OCI-LY7 (cell line): ENCODE measurements around the gene XPA. TPM values are rescaled to one million over a fixed set of nuclear protein-coding genes. Genes with fewer than 3 reads are reported as not detected.

Source experiments
- BruUV-seq: library from RNA; stranded (reverse); fragments of 400-500 nt; replicated peaks from 2 replicates; lab custom pipeline; 2021; lab: Mats Ljungman, UMichigan
- CTCF ChIA-PET: fragments of 300-600 bp; sonication (Branson Sonifier 250); formaldehyde crosslinking; loops from one replicate; lab custom pipeline; 2022; ENCODE audit warnings: antibody characterized with exemption; ENCODE audit not compliant: unreplicated experiment; lab: Charles Lee
- POLR2A ChIA-PET: fragments of 300-600 bp; sonication (Branson Sonifier 250); formaldehyde crosslinking; loops from one replicate; lab custom pipeline; 2022; ENCODE audit warnings: antibody characterized with exemption; lab: Charles Lee
- DNase-seq: peaks from one replicate; pipeline ENCODE4 v3.0.0-alpha.2; 2015; ENCODE audit warnings: low spot score
- H2AFZ ChIP-seq: fragments of 200-600 bp; sonication (generic), shearing (Covaris generic); 2 replicates; pipeline ENCODE4 v1.6.1; 2014; ENCODE audit warnings: mild to moderate bottlenecking, antibody characterized with exemption, low read length, moderate library complexity
- H3K27ac ChIP-seq: fragments of 200-600 bp; sonication (generic); 2 replicates; pipeline ENCODE4 v1.5.1; 2014; ENCODE audit warnings: mixed run types, low read depth, mild to moderate bottlenecking, moderate library complexity, low read length, inconsistent platforms; ENCODE audit not compliant: poor library complexity, severe bottlenecking
- H3K36me3 ChIP-seq: fragments of 200-600 bp; sonication (generic); 2 replicates; pipeline ENCODE4 v1.6.1; 2014; ENCODE audit warnings: mild to moderate bottlenecking, antibody characterized with exemption, low read length, moderate library complexity, mixed read lengths; ENCODE audit not compliant: insufficient read depth
- H3K4me1 ChIP-seq: fragments of 200-600 bp; sonication (generic); 2 replicates; pipeline ENCODE4 v1.5.1; 2014; ENCODE audit warnings: mild to moderate bottlenecking, low read length; ENCODE audit not compliant: insufficient read depth, poor library complexity, severe bottlenecking
- H3K4me2 ChIP-seq: fragments of 200-600 bp; sonication (generic); 2 replicates; pipeline ENCODE4 v1.6.1; 2014; ENCODE audit warnings: mild to moderate bottlenecking, low read length
- H3K4me3 ChIP-seq: fragments of 200-600 bp; sonication (generic); 2 replicates; pipeline ENCODE4 v1.5.1; 2014; ENCODE audit warnings: mild to moderate bottlenecking, low read depth, low read length; ENCODE audit not compliant: poor library complexity, severe bottlenecking
- H3K79me2 ChIP-seq: fragments of 200-600 bp; sonication (generic); 2 replicates; pipeline ENCODE4 v1.6.1; 2016; ENCODE audit warnings: low read depth, mild to moderate bottlenecking, low read length, moderate library complexity, mixed read lengths; ENCODE audit not compliant: insufficient read depth
- H3K9me2 ChIP-seq: fragments of 200-600 bp; sonication (generic); 2 replicates; pipeline ENCODE4 v1.6.1; 2016; ENCODE audit warnings: mild to moderate bottlenecking, low read length, mixed read lengths; ENCODE audit not compliant: insufficient read depth
- H3K9me3 ChIP-seq: fragments of 200-600 bp; sonication (generic); 2 replicates; pipeline ENCODE4 v1.6.1; 2014; ENCODE audit warnings: mild to moderate bottlenecking, mixed run types, low read length, mixed read lengths
- H4K20me1 ChIP-seq: fragments of 200-600 bp; sonication (generic); 2 replicates; pipeline ENCODE4 v1.6.1; 2014; ENCODE audit warnings: mild to moderate bottlenecking, antibody characterized with exemption, low read length, moderate library complexity, mixed read lengths; ENCODE audit not compliant: insufficient read depth
- EZH2phosphoT487 ChIP-seq: fragments of 200-600 bp; sonication (generic); IDR thresholded peaks from 2 replicates; pipeline ENCODE4 v1.6.1; 2018; ENCODE audit warnings: low read depth, borderline replicate concordance, mild to moderate bottlenecking, mixed run types, antibody characterized with exemption, low read length, moderate library complexity, mixed read lengths
- intact Hi-C: fragments of 100-400 bp; cut with micrococcal nuclease; formaldehyde crosslinking; loops from one replicate; pipeline ENCODE4 v1.10.0; 2022; ENCODE audit not compliant: unreplicated experiment
- total RNA-seq, 2 experiments: library from RNA; depleted of rRNA in 1 of 2; stranded (reverse); fragments of >200 nt in 1 of 2; shearing (Covaris generic) in 1 of 2; gene quantifications; 2 replicates each; pipeline ENCODE4 v1.2.3, GENCODE V29; 2014 to 2022
- TF ChIP-seq, protein P1 (sequence below): fragments of 200-600 bp; sonication (generic); conservative IDR thresholded peaks from 2 replicates; pipeline ENCODE4 v1.5.1; 2014; ENCODE audit warnings: mild to moderate bottlenecking, antibody characterized with exemption, low read length, moderate library complexity, mixed read lengths

XPA gene
- total RNA-seq, 2 experiments from 2014 or later = 15.7 to 15.8 TPM

DNA sequence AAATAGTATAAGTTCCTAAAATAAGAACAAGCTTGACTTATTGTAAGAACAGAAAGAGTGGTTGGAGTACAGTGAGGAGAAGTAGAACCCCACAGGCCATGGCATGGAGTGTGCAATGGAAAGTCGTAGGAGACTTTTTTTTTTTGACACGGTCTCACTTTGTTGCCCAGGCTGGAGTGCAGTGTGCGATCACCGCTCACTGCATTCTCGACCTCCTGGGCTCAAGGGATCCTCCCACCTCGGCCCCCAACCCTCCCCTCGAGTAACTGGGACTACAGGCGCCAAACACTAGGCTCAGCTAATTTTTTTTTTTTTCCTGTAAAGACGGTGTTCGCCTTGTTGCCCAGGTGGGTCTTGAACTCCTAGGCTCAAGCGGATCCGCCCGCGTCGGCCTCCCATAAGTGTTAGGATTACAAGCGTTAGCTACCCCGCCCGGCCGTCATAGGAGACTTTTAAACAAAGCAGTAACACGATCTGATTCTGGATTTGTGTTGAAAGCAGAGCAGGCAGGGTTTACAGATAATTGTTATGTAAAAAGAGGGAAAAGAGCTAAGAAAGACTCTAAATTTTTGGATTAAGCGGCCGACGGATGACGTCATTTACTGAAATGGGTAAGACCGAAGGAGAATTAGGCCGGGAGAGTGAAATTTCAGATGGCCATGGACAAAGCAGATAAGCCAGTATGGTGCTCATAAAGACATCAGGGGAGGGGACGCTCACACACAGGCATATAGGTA, 64.7 kb downstream of the XPA start:
- H3K9me3 ChIP-seq = no peaks in the 10 kb centered on the region
- TF ChIP-seq EZH2phosphoT487 = no peak
- TF ChIP-seq, protein P1, sequence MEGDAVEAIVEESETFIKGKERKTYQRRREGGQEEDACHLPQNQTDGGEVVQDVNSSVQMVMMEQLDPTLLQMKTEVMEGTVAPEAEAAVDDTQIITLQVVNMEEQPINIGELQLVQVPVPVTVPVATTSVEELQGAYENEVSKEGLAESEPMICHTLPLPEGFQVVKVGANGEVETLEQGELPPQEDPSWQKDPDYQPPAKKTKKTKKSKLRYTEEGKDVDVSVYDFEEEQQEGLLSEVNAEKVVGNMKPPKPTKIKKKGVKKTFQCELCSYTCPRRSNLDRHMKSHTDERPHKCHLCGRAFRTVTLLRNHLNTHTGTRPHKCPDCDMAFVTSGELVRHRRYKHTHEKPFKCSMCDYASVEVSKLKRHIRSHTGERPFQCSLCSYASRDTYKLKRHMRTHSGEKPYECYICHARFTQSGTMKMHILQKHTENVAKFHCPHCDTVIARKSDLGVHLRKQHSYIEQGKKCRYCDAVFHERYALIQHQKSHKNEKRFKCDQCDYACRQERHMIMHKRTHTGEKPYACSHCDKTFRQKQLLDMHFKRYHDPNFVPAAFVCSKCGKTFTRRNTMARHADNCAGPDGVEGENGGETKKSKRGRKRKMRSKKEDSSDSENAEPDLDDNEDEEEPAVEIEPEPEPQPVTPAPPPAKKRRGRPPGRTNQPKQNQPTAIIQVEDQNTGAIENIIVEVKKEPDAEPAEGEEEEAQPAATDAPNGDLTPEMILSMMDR = no peak
- H3K9me2 ChIP-seq = no peaks in the 10 kb centered on the region
- POLR2A ChIA-PET = interaction anchor here (0.5 to 2.8 kb wide), 14 partner anchors 10 to 779 kb away, joined by 3 to 22 read pairs (median 4); partner anchors contain the start of gene XPA
- H2AFZ ChIP-seq = peak overlapping the region; percentile 82
- DNase-seq = no peak
- peaks cover 18% of the 10 kb centered on the region for H4K20me1 ChIP-seq
- H3K4me1 ChIP-seq = peaks cover 35% of the 10 kb centered on the region
- peaks cover 31% of the 10 kb centered on the region for H3K36me3 ChIP-seq
- H3K79me2 ChIP-seq = peaks cover 86% of the 10 kb centered on the region
- BruUV-seq = TSS peak; percentile 91
- intact Hi-C loops = loop anchor here (2.0 to 10.0 kb wide), 4 partner anchors 64 to 1755 kb away; partner anchors contain the start of genes ERCC6L2, XPA, ZNF367 and ZNF510
- peak overlapping the region; percentile 75 for H3K4me2 ChIP-seq
- peak overlapping the region; percentile 97 for H3K4me3 ChIP-seq
- H3K27ac ChIP-seq = peak overlapping the region; percentile 89
- CTCF ChIA-PET = interaction anchor here (0.5 to 1.3 kb wide), 2 partner anchors 64 to 1065 kb away, joined by 3 to 4 read pairs; partner anchors contain the start of gene XPA

DNA sequence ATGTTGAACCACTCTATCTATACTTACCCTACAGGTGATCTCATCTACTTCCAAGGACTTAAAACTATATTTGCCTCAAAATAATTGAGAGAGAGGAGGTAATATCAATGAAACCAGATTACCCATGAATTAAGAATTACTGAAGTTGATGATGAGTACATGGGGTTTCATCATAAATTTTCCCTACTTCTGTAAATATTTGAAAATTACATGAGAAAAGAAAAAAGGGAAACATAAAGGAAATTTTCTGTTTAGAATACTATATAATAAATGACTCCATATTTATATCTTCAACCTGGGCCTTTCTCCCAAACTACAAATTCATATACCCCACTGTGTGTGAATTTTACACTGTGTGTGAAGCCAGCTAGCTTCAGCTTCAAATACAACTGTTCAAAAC, 66.5 kb downstream of the XPA start:
- Histone ChIP-seq H4K20me1 (peaks cover 10% of the 10 kb centered on the region; the same call in 1 of the 2 replicates), H3K79me2 (peaks cover 82% of the 10 kb centered on the region), H3K36me3 (peaks cover 35% of the 10 kb centered on the region), H2AFZ (no peak overlapping the region), H3K9me3 (no peaks in the 10 kb centered on the region), H3K4me2 (no peak overlapping the region), H3K27ac (no peak overlapping the region), H3K4me3 (no peak overlapping the region), H3K9me2 (no peaks in the 10 kb centered on the region), H3K4me1 (peaks cover 21% of the 10 kb centered on the region)
- POLR2A ChIA-PET = interaction anchor here (1.0 kb wide), 2 partner anchors 37 to 66 kb away, joined by 3 to 7 read pairs; partner anchors contain the start of gene XPA
- intact Hi-C loops = loop anchor here (5.0 to 10.0 kb wide), 3 partner anchors 853 to 1753 kb away; partner anchors contain the start of genes ERCC6L2, ZNF367 and ZNF510
- no peak for DNase-seq
- CTCF ChIA-PET = no interaction called here
- TF ChIP-seq, protein P1 = no peak
- BruUV-seq = TSS peak; percentile 2

DNA sequence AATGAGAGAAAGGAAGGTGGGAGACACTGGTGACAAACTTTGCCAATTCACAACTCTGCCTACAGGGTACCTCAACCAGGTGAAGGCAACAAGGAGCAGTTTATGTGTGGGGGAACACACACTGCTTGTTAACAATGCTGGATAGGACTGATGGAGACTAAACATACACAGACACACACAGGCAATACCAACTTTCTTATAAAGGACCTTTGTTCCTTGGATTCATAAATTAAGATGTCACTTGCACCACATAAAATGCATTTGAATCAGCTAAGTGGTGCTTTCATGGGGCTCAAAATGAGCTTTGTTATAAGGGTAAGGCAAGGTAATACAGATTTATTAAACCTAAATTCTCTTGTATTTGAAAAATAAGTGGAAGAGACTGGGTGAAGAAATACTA, 68.0 kb downstream of the XPA start:
- ChIA-PET POLR2A (interaction anchor here (0.7 kb wide), 1 partner anchor 12 kb away, joined by 4 read pairs; no protein-coding TSS in a partner anchor), CTCF (interaction anchor here (1.1 kb wide), 1 partner anchor 31 kb away, joined by 3 read pairs; no protein-coding TSS in a partner anchor)
- DNase-seq = no peak
- Histone ChIP-seq H2AFZ (no peak overlapping the region), H3K9me3 (no peaks in the 10 kb centered on the region), H4K20me1 (peaks cover under 1% of the 10 kb centered on the region; the same call in 1 of the 2 replicates), H3K36me3 (peaks cover 46% of the 10 kb centered on the region), H3K27ac (no peak overlapping the region), H3K4me3 (no peak overlapping the region), H3K79me2 (peaks cover 68% of the 10 kb centered on the region), H3K9me2 (no peaks in the 10 kb centered on the region), H3K4me1 (peaks cover 11% of the 10 kb centered on the region), H3K4me2 (no peak overlapping the region)
- intact Hi-C loops = no loop called here
- no TSS peak for BruUV-seq
- TF ChIP-seq, protein P1 = no peak
- TF ChIP-seq EZH2phosphoT487 = no peak
